Gastroesophageal sphincter (tissue), 3 donors: Measurements from ENCODE around the gene LRP1-AS.

Experiments
- EP300 ChIP-seq: sonication (generic); formaldehyde crosslinking; IDR thresholded peaks from one replicate; pipeline ENCODE4 v1.6.1; 2017; ENCODE audit warnings: antibody characterized with exemption, mild to moderate bottlenecking
- POLR2A ChIP-seq, 2 donors: fragments of 450-650 bp; IDR thresholded peaks; one replicate each; pipeline ENCODE4 v1.6.1; 2017; ENCODE audit warnings: antibody characterized with exemption in 2 of 2, mild to moderate bottlenecking in 2 of 2, moderate library complexity in 1 of 2
- POLR2AphosphoS5 ChIP-seq: sonication (generic); formaldehyde crosslinking; IDR thresholded peaks from one replicate; pipeline ENCODE4 v1.6.1; 2017; ENCODE audit warnings: antibody characterized with exemption
- TF ChIP-seq, protein P1 (sequence below), 4 experiments: fragments of 200-600 bp in 2 of 4; fragments of 450-650 bp in 2 of 4; sonication (generic) in 1 of 4; IDR thresholded peaks; one replicate each; pipeline ENCODE4 v1.5.1; 2017 to 2019; ENCODE audit warnings: antibody characterized with exemption in 4 of 4, mild to moderate bottlenecking in 2 of 4, moderate library complexity in 2 of 4

DNA sequence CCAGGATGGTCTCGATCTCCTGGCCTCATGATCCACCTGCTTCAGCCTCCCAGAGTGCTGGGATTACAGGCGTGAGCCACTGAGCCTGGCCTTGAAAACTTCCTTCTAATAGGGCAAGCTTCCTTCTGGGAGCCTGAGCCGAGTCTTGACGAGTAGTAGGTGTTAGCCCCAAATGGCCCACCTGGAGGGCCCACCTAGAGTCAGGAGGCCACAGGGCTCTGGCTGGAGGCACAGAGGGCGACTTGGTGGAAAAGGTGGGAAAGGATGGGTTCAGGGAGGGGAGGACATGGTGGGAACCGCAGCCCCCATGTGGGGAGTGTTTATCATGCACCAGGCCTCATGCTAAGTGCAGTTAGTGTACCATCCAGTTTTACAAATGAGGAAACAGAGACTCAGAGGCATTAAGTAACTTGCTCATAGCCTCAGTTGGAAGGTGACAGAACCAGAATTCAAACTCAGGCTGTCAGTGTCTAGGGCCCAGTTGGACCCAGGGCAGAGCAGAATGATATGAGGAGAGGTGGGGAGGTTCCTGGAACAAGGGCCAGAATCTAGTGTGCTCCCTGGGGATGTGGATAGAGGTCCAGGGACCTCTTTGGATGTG is 3.1 kb upstream of the LRP1-AS start:
- no peak for TF ChIP-seq POLR2A (IDR thresholded peaks at IDR 0.05)
- TF ChIP-seq, protein P1, sequence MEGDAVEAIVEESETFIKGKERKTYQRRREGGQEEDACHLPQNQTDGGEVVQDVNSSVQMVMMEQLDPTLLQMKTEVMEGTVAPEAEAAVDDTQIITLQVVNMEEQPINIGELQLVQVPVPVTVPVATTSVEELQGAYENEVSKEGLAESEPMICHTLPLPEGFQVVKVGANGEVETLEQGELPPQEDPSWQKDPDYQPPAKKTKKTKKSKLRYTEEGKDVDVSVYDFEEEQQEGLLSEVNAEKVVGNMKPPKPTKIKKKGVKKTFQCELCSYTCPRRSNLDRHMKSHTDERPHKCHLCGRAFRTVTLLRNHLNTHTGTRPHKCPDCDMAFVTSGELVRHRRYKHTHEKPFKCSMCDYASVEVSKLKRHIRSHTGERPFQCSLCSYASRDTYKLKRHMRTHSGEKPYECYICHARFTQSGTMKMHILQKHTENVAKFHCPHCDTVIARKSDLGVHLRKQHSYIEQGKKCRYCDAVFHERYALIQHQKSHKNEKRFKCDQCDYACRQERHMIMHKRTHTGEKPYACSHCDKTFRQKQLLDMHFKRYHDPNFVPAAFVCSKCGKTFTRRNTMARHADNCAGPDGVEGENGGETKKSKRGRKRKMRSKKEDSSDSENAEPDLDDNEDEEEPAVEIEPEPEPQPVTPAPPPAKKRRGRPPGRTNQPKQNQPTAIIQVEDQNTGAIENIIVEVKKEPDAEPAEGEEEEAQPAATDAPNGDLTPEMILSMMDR (IDR thresholded peaks at IDR 0.05) = no peak
- TF ChIP-seq POLR2AphosphoS5 = no peak
- no peak for TF ChIP-seq EP300
